ENCODE data around the gene PRM2. TPM values are rescaled to one million over a fixed set of nuclear protein-coding genes. Genes with fewer than 3 reads are reported as not detected.

Gene PRM2, protein sequence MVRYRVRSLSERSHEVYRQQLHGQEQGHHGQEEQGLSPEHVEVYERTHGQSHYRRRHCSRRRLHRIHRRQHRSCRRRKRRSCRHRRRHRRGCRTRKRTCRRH
- not detected for total RNA-seq

GRCh38 chr16:11276143-11276895, at the start of gene PRM2:
TSS of gene PRM2 (minus strand) at chr16:11276480. CDS start at chr16:11276370, 110 bp downstream.
- Histone ChIP-seq H3K36me3 (no peaks in the 10 kb centered on the region), H3K9me3 (peaks cover 0 to 3% (median 0%) of the 10 kb centered on the region in 3 donors)

GRCh38 chr16:11325404-11326083, 49.3 kb upstream of the PRM2 start:
- TF ChIP-seq POLR2A (IDR thresholded peaks at IDR 0.05) (no peak), EP300 (IDR thresholded peaks at IDR 0.05) (no peak), POLR2AphosphoS5 (IDR thresholded peaks at IDR 0.05) (no peak)
- TF ChIP-seq, protein P1, sequence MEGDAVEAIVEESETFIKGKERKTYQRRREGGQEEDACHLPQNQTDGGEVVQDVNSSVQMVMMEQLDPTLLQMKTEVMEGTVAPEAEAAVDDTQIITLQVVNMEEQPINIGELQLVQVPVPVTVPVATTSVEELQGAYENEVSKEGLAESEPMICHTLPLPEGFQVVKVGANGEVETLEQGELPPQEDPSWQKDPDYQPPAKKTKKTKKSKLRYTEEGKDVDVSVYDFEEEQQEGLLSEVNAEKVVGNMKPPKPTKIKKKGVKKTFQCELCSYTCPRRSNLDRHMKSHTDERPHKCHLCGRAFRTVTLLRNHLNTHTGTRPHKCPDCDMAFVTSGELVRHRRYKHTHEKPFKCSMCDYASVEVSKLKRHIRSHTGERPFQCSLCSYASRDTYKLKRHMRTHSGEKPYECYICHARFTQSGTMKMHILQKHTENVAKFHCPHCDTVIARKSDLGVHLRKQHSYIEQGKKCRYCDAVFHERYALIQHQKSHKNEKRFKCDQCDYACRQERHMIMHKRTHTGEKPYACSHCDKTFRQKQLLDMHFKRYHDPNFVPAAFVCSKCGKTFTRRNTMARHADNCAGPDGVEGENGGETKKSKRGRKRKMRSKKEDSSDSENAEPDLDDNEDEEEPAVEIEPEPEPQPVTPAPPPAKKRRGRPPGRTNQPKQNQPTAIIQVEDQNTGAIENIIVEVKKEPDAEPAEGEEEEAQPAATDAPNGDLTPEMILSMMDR (IDR thresholded peaks at IDR 0.05) = no peak
- no peak for ATAC-seq
- no peak overlapping the region for H3K4me3 ChIP-seq
- H3K4me1 ChIP-seq = peaks cover 0 to 20% (median 8%) of the 10 kb centered on the region in 3 donors
- 85 to 89% methylated on average over 4 to 6 of the region's 10 CpGs for WGBS, 2 donors (ENCODE audit: low coverage in 1 of 2)
- H3K27me3 ChIP-seq = no peaks in the 10 kb centered on the region
- no peaks in the 10 kb centered on the region for H3K9me3 ChIP-seq
- H3K27ac ChIP-seq = no peak overlapping the region
- H3K36me3 ChIP-seq = no peaks in the 10 kb centered on the region

More at GRCh38 chr16:11276143-11276895, at the start of gene PRM2:
- Histone ChIP-seq H3K4me3 (no peak within 1 kb of the TSS), H3K27me3 (no peaks in the 10 kb centered on the region), H3K27ac (no peak within 1 kb of the TSS), H3K4me1 (no peaks in the 10 kb centered on the region)
- no peak for ATAC-seq
- WGBS, 2 donors (ENCODE audit: low coverage in 1 of 2) = 83 to 97% methylated on average over 3 of the region's 26 CpGs
- no peak for TF ChIP-seq EP300 (IDR thresholded peaks at IDR 0.05)
- TF ChIP-seq, protein P1 (IDR thresholded peaks at IDR 0.05) = no peak
- no peak for TF ChIP-seq POLR2AphosphoS5 (IDR thresholded peaks at IDR 0.05)
- TF ChIP-seq POLR2A (IDR thresholded peaks at IDR 0.05) = no peak

- Histone ChIP-seq H3K36me3 (no peaks in the 10 kb centered on the region), H3K27ac (no peak overlapping the region), H3K9me3 (no peaks in the 10 kb centered on the region), H3K4me3 (no peak overlapping the region), H3K27me3 (no peaks in the 10 kb centered on the region), H3K4me1 (peaks cover 0 to 11% (median 3%) of the 10 kb centered on the region in 3 donors)
- TF ChIP-seq, protein P1 (IDR thresholded peaks at IDR 0.05) = no peak
- TF ChIP-seq POLR2AphosphoS5 (IDR thresholded peaks at IDR 0.05) = no peak
- no peak for TF ChIP-seq POLR2A (IDR thresholded peaks at IDR 0.05)
- no peak for TF ChIP-seq EP300 (IDR thresholded peaks at IDR 0.05)
- WGBS, 2 donors (ENCODE audit: low coverage in 1 of 2) = 88 to 100% methylated on average over 1 to 6 of the region's 11 CpGs
- ATAC-seq = no peak
These were observed 47.5 kb upstream of the PRM2 start for GRCh38 chr16:11323551-11324336.

GRCh38 chr16:11322823-11323222, 46.5 kb upstream of the PRM2 start:
- Histone ChIP-seq H3K27ac (no peak overlapping the region), H3K9me3 (no peaks in the 10 kb centered on the region), H3K36me3 (no peaks in the 10 kb centered on the region), H3K4me3 (no peak overlapping the region), H3K27me3 (no peaks in the 10 kb centered on the region), H3K4me1 (peaks cover 0 to 2% (median 0%) of the 10 kb centered on the region in 3 donors)
- WGBS, 2 donors (ENCODE audit: low coverage in 1 of 2) = 86 to 94% methylated on average over 1 to 2 of the region's 3 CpGs
- TF ChIP-seq, protein P1 (IDR thresholded peaks at IDR 0.05) = no peak
- no peak for TF ChIP-seq POLR2A (IDR thresholded peaks at IDR 0.05)
- no peak for TF ChIP-seq POLR2AphosphoS5 (IDR thresholded peaks at IDR 0.05)
- no peak for TF ChIP-seq EP300 (IDR thresholded peaks at IDR 0.05)
- ATAC-seq = no peak

Measured in gastroesophageal sphincter (tissue), 4 donors.